ENCODE data around the gene PLEKHG2.
A peak's percentile ranks its signal among the peaks of the same experiment; 100 is the strongest.

Gene PLEKHG2

DNA sequence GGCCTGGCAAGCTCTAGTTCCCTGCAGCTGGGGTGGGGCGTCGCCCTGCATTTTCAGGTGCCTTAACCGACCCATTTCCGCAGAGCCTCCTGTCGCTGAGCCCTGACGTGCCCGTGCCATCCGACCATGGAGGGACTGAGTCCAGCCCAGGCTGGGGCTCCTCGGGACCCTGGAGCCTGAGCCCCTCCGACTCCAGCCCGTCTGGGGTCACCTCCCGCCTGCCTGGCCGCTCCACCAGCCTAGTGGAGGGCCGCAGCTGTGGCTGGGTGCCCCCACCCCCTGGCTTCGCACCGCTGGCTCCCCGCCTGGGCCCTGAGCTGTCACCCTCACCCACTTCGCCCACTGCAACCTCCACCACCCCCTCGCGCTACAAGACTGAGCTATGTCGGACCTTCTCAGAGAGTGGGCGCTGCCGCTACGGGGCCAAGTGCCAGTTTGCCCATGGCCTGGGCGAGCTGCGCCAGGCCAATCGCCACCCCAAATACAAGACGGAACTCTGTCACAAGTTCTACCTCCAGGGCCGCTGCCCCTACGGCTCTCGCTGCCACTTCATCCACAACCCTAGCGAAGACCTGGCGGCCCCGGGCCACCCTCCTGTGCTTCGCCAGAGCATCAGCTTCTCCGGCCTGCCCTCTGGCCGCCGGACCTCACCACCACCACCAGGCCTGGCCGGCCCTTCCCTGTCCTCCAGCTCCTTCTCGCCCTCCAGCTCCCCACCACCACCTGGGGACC is 4.6 kb upstream of the PLEKHG2 start:
- peak; percentile 61 for DNase-seq

DNA sequence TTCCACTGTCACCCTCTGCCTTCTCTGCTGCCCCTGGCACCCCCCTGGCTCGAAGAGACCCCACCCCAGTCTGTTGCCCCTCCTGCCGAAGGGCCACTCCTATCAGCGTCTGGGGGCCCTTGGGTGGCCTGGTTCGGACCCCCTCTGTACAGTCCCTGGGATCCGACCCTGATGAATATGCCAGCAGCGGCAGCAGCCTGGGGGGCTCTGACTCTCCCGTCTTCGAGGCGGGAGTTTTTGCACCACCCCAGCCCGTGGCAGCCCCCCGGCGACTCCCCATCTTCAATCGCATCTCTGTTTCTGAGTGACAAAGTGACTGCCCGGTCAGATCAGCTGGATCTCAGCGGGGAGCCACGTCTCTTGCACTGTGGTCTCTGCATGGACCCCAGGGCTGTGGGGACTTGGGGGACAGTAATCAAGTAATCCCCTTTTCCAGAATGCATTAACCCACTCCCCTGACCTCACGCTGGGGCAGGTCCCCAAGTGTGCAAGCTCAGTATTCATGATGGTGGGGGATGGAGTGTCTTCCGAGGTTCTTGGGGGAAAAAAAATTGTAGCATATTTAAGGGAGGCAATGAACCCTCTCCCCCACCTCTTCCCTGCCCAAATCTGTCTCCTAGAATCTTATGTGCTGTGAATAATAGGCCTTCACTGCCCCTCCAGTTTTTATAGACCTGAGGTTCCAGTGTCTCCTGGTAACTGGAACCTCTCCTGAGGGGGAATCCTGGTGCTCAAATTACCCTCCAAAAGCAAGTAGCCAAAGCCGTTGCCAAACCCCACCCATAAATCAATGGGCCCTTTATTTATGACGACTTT is 3.9 kb upstream of the PLEKHG2 start:
- DNase-seq: peak; percentile 44

GRCh38 chr19:39409208-39410016 is 3.1 kb upstream of the PLEKHG2 start:
- peak; percentile 81 for DNase-seq

- peak; percentile 63 for DNase-seq
Measured at GRCh38 chr19:39410017-39410830, 2.2 kb upstream of the PLEKHG2 start.

DNA sequence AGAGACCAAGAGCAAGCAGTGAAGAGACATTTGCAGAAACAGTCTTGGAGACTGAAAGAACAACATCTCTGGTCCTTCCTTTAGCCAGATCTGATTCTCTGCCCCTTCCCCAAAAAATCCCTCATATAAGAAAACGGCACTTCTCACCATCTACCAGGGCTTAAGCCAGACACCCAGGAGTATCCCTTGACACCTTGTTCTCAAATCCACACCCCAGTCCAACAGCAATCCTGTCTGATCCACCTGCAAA is 1.7 kb upstream of the PLEKHG2 start:
- DNase-seq: no peak

- no peak for DNase-seq
Measured at GRCh38 chr19:39411081-39411831, 1.2 kb upstream of the PLEKHG2 start.

DNA sequence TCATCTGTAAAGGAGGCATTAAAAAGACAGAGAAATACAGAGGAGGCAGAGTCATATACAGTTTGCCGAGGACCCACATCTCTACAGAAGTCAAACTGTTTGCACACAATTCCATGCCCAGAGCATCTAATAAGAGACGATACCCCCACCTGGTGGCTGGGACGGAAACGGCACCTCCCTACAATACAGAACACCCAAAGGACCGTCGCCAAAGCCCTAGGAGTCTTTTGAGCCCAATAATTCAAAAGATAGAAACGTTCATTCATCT is 703 bp upstream of the PLEKHG2 start:
- peak; percentile 80 for DNase-seq

GRCh38 chr19:39412867-39413271 is 400 bp downstream of the PLEKHG2 start:
- DNase-seq: no peak

DNA sequence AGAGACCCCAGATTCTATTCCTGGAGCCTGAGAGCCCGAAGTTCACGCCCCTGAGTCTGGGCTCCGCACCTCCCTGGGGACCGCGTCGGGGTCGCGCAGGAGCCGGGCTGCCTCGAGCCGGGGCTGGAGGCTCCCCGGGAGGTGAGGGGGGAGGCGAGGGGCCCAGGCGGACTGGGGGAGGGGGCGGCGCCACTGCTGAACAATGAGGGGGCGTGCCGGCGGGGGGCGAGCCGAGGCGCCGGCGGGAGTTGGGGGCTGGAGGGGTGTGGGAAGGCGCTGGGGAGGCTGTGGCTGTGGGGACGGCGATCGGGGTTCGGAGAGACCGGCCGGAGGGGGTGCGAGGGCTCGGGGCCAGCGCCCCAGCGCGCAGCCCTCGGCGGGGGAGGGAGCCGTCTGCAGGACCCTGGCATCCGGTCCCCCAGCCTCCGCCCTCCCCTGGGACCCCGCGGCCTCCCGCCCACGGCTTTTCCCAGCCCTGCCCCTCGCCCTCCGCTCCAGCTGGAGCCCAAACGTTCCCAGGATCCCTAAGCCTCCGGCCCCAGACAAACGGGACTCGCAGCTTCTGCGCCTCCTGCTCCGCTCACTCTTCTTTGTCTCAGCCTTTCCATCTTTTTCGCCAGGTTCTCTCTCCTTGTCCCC is 922 bp downstream of the PLEKHG2 start:
- no peak for DNase-seq

- no peak for DNase-seq
Measured at GRCh38 chr19:39413911-39414608, 1.6 kb downstream of the PLEKHG2 start.

DNA sequence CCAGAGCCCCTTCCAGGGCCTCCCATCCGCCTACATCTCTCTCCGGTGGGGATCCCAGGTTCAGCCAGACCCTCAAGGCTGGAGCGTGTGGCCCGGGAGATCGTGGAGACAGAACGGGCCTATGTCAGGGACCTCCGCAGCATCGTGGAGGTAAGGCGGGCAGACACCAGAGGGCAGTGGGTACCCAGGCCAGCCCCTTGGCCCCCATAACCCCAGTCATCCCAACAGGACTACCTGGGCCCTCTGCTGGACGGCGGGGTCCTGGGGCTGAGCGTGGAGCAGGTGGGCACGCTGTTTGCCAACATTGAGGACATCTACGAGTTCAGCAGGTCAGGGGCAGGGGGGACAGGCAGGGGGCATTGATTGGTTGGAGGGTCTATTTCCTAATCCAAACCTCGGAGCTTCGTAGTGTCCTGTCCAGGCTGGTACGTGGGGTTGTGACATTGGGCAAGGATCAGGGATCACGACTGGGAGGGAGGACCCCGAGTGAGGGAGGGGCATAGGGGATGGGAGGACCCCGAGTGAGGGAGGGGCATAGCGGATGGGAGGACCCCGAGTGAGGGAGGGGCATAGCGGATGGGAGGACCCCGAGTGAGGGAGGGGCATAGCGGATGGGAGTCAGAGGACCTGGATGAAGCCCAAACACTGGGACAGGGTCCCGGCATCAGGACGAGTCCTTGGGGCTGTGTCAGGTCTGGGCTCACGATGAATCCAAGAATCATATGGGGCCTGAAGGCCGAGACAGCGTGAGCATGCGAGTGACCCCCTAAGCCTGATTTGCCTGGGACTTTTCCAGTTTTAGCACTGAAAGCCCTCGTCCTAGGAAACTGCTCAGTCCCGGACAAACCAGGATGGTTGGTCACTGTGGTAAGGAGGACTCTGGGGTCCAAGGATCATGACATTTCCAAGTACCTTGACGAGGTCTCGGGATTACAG is 2.9 kb downstream of the PLEKHG2 start:
- DNase-seq: no peak

DNA sequence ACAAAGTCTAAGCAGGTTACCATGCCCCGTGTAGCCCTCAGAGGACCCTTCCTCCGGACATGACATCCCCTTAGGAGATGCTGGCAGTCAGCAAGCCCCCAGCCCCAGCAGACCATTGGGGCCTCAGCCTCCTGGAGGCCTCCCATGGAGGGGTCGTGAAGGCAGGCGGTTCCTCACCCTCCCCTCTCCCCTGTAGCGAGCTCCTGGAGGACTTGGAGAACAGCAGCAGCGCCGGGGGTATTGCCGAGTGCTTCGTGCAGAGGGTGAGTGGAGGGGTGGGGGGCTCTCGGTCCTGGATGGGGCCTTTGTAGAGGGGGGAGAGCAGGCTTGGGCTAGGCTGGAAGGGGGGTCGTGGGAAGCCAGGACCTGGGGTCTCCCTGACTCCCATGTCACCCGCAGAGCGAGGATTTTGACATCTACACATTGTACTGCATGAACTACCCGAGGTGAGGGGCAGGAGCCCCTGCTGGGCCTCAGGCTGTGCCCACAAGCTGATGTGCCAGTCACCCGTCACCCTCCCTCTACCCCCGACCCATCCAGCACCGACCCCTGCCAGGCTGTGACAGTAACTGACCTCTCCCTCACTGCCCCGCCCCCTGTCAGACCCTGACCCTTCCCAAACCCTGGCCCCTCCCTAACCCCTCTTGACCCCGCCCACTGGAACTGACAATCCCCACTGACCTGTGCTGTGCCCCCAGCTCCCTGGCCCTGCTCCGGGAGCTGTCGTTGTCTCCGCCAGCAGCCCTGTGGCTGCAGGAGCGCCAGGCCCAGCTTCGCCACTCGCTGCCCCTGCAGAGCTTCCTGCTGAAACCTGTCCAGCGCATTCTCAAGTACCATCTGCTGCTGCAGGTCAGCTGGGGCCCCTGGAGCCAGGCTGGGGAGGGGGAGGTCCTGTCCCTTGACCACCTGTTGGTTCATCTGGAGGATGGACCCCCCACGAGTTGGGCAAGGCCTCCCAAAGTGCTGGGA is 4.0 kb downstream of the PLEKHG2 start:
- no peak for DNase-seq

GRCh38 chr19:39417463-39418181 is 5.2 kb downstream of the PLEKHG2 start:
- DNase-seq: no peak

DNA sequence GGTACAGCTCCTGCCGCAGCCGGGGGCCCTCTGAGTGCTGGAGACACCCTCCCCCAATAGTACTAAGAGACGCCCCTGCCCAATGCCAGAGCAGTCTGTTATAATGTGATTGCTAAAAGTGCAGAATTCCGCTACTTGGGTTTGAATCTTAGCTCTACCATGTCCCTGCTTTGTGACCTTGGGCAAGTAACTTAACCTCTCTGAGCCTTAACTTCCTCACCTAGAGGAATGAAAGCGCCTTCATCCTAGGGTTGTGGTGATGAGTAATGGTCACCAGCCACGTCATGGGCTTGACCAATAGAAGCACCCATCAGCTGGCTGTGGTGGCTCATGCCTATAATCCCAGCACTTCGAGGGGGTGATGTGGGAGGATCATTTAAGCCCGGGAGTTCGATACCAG is 6.5 kb downstream of the PLEKHG2 start:
- no peak for DNase-seq

- no peak for DNase-seq
Measured at GRCh38 chr19:39420769-39421168, 8.3 kb downstream of the PLEKHG2 start.

DNA sequence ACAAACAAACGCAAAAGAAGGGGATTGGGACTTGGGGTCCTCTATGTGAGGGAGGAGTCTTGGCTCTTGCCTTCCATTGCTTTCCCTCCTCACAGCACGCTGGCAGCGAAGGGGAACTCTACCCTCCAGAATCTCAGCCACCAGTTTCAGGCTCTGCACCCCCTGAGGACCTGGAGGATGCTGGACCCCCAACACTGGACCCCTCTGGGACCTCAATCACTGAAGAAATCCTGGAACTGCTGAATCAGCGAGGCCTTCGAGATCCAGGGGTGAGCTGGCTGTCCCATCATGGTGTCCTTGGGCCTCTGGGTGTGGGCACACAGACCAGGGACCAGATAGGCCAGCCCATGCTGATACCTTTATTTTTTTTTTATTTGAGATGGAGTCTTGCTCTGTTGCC is 9.6 kb downstream of the PLEKHG2 start:
- no peak for DNase-seq

DNA sequence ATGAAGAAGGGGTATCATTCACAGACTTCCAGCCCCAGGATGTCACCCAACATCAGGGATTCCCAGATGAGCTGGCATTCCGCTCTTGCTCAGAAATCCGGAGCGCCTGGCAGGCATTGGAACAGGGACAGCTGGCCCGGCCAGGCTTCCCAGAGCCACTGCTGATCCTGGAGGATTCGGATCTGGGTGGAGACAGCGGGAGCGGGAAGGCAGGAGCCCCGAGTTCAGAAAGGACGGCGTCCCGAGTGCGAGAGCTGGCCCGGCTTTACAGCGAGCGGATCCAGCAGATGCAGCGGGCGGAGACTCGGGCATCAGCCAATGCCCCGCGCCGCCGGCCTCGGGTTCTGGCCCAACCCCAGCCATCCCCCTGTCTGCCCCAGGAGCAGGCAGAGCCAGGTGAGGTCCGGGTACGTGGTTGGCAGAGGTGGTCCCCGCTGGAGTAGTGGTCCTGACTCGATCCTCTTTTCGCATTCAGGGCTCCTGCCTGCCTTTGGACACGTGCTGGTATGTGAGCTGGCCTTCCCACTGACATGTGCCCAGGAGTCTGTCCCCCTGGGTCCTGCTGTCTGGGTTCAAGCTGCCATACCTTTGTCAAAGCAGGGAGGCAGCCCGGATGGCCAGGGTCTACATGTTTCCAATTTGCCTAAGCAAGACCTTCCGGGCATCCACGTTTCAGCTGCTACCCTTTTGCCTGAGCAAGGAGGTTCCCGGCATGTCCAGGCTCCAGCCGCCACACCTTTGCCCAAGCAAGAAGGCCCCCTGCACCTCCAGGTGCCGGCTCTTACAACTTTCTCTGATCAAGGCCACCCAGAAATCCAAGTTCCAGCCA is 11.0 kb downstream of the PLEKHG2 start:
- no peak for DNase-seq

Measured in NK-92 treated with Interleukin-12 subunit alpha and Interleukin-12 subunit beta, amount 100 ng/mL, for 24 hours (cell line).